ENCODE measurements around the gene CNTNAP2. TPM values are rescaled to one million over a fixed set of nuclear protein-coding genes. Genes with fewer than 3 reads are reported as not detected.

CNTNAP2 gene
- total RNA-seq, 1 donor from 2014 or later, result 2.2 TPM

DNA sequence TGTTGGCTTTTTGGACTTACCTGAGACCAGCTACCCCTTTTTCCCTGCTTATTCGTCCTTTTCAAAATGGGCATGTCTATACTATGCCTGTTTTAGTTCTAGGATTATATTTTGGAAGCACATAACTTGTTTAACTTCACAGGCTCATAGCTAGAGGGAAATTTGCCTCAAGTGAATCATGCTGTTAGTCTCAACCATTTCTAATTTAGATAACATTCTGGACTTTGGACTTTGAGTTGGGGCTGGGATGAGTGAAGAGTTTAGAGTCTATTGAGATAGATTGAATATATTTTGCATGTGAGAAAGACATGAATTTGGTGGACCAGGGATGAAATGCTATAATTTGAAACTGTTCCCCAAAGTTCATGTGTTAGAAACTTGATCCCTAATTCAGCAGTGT, 1919.3 kb downstream of the CNTNAP2 start:
- intact Hi-C loops (cut with DNase I), result no loop called here
- Histone ChIP-seq H3K9me3 (no peaks in the 10 kb centered on the region), H3K4me1 (no peaks in the 10 kb centered on the region), H3K36me3 (no peaks in the 10 kb centered on the region), H3K27ac (no peak overlapping the region), H3K4me3 (no peak overlapping the region), H3K27me3 (no peaks in the 10 kb centered on the region)
- DNase-seq (ENCODE audit: extremely low spot score in 2 of 2), result no peak
- TF ChIP-seq POLR2A (IDR thresholded peaks at IDR 0.05) (no peak), POLR2AphosphoS5 (IDR thresholded peaks at IDR 0.05; ENCODE audit: insufficient read depth in 1 of 2, low read depth in 1 of 2) (no peak)
- TF ChIP-seq, protein P1, sequence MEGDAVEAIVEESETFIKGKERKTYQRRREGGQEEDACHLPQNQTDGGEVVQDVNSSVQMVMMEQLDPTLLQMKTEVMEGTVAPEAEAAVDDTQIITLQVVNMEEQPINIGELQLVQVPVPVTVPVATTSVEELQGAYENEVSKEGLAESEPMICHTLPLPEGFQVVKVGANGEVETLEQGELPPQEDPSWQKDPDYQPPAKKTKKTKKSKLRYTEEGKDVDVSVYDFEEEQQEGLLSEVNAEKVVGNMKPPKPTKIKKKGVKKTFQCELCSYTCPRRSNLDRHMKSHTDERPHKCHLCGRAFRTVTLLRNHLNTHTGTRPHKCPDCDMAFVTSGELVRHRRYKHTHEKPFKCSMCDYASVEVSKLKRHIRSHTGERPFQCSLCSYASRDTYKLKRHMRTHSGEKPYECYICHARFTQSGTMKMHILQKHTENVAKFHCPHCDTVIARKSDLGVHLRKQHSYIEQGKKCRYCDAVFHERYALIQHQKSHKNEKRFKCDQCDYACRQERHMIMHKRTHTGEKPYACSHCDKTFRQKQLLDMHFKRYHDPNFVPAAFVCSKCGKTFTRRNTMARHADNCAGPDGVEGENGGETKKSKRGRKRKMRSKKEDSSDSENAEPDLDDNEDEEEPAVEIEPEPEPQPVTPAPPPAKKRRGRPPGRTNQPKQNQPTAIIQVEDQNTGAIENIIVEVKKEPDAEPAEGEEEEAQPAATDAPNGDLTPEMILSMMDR (IDR thresholded peaks at IDR 0.05), result no peak

DNA sequence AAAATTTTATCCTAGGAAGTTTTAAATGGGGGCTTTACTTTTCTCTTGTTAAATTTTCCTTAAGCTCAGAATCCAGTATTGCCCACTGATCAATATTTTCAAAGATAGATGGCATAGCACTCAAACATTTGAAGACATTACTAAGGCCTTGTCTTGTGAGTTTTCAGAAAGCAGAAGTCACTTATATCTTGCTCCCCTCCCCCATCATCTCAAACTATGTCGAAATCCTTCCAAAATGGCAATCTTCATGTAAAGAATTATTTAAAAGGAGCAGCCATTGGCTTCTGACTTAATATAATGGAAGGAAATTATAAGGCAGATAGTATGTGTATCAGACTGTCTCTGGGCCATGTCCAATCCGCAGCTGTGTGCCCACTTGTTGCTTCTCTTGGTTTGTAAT, 1920.4 kb downstream of the CNTNAP2 start:
- Histone ChIP-seq H3K9me3 (no peaks in the 10 kb centered on the region), H3K36me3 (no peaks in the 10 kb centered on the region), H3K4me1 (no peaks in the 10 kb centered on the region), H3K4me3 (no peak overlapping the region), H3K27ac (no peak overlapping the region), H3K27me3 (no peaks in the 10 kb centered on the region)
- TF ChIP-seq, protein P1 (IDR thresholded peaks at IDR 0.05), result no peak
- TF ChIP-seq POLR2A (IDR thresholded peaks at IDR 0.05) (no peak), POLR2AphosphoS5 (IDR thresholded peaks at IDR 0.05; ENCODE audit: insufficient read depth in 1 of 2, low read depth in 1 of 2) (no peak)
- DNase-seq (ENCODE audit: extremely low spot score in 2 of 2), result no peak
- intact Hi-C loops (cut with DNase I), result no loop called here

DNA sequence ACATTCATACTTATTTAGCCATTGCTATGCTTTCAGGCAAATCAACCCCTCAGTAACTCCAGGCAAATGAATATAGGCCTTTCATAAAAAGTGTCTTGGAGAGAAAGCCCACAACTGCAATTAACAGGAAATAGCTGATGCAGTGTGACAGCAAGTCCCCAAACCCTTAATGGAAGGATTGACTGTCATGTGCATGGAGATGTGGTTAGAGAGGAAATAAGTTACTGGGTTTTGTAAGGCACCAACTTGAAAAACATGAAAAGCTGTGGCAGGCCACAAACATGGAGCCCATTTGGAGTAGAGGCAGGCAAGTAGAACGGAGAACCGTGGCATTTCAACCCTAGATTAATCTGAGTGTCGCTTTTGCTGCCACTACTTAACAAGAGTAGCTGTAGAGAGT, 1924.6 kb downstream of the CNTNAP2 start:
- Histone ChIP-seq H3K27me3 (no peaks in the 10 kb centered on the region), H3K27ac (no peak overlapping the region), H3K4me1 (no peaks in the 10 kb centered on the region), H3K9me3 (no peaks in the 10 kb centered on the region), H3K36me3 (no peaks in the 10 kb centered on the region), H3K4me3 (no peak overlapping the region)
- DNase-seq (ENCODE audit: extremely low spot score in 2 of 2), result no peak
- TF ChIP-seq POLR2AphosphoS5 (IDR thresholded peaks at IDR 0.05; ENCODE audit: insufficient read depth in 1 of 2, low read depth in 1 of 2) (no peak), POLR2A (IDR thresholded peaks at IDR 0.05) (no peak)
- TF ChIP-seq, protein P1 (IDR thresholded peaks at IDR 0.05), result no peak
- intact Hi-C loops (cut with DNase I), result no loop called here

DNA sequence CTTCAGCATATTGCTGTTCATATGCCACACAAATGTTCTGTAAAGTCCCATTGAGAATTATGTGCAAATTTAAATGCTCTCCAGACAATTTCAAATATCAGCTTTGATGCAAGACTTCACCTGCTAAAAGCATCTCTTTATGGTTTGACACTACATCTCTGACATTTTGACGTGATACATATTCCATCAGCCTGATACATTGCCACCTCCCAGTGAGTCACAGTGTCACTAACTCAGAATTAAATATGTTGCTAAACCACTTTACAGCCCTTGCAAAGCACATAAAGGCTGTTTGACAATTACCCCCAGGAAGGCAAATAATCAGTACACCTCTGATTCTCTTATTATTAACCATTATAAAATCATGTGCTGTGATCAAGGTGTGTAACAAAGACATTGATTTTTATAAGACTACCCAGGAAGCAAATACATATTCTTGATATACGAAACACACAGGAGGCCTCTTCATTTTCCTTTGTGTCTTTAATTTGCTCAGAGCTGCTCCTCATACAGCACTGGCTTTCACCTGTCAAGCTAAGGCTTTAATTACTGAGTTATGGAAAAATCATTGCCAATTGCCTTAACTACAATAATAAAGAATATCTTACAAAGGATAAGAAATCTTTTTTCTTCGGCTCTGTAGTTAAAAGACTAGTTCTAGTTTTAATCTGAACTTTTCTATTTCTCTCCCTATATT, 1926.5 kb downstream of the CNTNAP2 start:
- no peak for DNase-seq (ENCODE audit: extremely low spot score in 2 of 2)
- Histone ChIP-seq H3K4me1 (no peaks in the 10 kb centered on the region), H3K27ac (no peak overlapping the region), H3K9me3 (no peaks in the 10 kb centered on the region), H3K36me3 (no peaks in the 10 kb centered on the region), H3K4me3 (no peak overlapping the region), H3K27me3 (no peaks in the 10 kb centered on the region)
- intact Hi-C loops (cut with DNase I), result no loop called here
- TF ChIP-seq, protein P1 (IDR thresholded peaks at IDR 0.05), result no peak
- TF ChIP-seq POLR2A (IDR thresholded peaks at IDR 0.05), result no peak

DNA sequence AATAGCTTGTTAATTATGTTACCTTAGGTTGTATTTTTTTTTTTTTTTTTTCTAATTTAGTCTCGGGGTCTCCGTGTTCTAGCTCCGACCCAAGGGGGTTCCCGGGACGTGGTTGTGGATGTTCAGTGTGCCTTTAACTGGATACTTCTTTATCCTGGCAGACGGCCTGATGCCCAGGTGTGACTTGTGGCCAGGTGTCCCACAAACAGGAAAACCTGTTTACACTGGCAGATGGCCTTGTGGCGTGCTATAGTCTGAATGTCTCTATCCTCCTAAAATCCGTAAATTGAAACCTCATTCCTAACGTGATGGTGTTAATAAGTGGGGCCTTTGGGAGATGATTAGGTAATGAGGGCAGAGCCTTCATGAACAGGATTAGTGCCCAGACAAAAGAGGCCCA, 1927.6 kb downstream of the CNTNAP2 start:
- intact Hi-C loops (cut with DNase I), result no loop called here
- TF ChIP-seq, protein P1 (IDR thresholded peaks at IDR 0.05), result no peak
- TF ChIP-seq POLR2A (IDR thresholded peaks at IDR 0.05) (no peak), POLR2AphosphoS5 (IDR thresholded peaks at IDR 0.05; ENCODE audit: insufficient read depth in 1 of 2, low read depth in 1 of 2) (no peak)

More for the DNA sequence above, 1927.6 kb downstream of the CNTNAP2 start:
- Histone ChIP-seq H3K4me1 (no peaks in the 10 kb centered on the region), H3K4me3 (no peak overlapping the region), H3K9me3 (no peaks in the 10 kb centered on the region), H3K27me3 (no peaks in the 10 kb centered on the region), H3K36me3 (no peaks in the 10 kb centered on the region), H3K27ac (no peak overlapping the region)
- DNase-seq (ENCODE audit: extremely low spot score in 2 of 2), result no peak
